Thoracic aorta (tissue), 2 donors: ENCODE measurements around the gene HLA-DQA1. TPM values are rescaled to one million over a fixed set of nuclear protein-coding genes. Genes with fewer than 3 reads are reported as not detected.
"Not testable (repeated sequence)": the region's sequence is repeated elsewhere in the genome, so short reads cannot be mapped to it uniquely, and the experiment has no call there.

Source experiments
- ATAC-seq: fragments of 150-250 bp; one replicate; pipeline ENCODE4 v1.8.0; 2017; ENCODE audit warnings: low read depth; ENCODE audit not compliant: insufficient number of reproducible peaks, low FRiP score
- DNase-seq: peaks from one replicate; pipeline ENCODE4 v3.0.0-alpha.2; 2020; ENCODE audit warnings: low spot score
- H3K27ac ChIP-seq, 2 donors: fragments of 200-600 bp; sonication (generic); 1 replicate in 1 of 2; 2 replicates in 1 of 2; pipeline ENCODE4 v1.5.1; 2016; ENCODE audit warnings: mild to moderate bottlenecking in 2 of 2, moderate library complexity in 2 of 2
- H3K27me3 ChIP-seq: fragments of 200-600 bp; sonication (generic); replicated peaks from 2 replicates; pipeline ENCODE4 v1.6.0; 2016; ENCODE audit warnings: mild to moderate bottlenecking; ENCODE audit not compliant: insufficient read depth
- H3K36me3 ChIP-seq: fragments of 200-600 bp; sonication (generic); one replicate; pipeline ENCODE4 v1.5.1; 2016
- H3K4me1 ChIP-seq, 2 donors: fragments of 200-600 bp; sonication (generic); 1 replicate in 1 of 2; 2 replicates in 1 of 2; pipeline versions ENCODE4 v1.5.1 to v1.6.0; 2016; ENCODE audit warnings: low read depth in 2 of 2, mild to moderate bottlenecking in 1 of 2; ENCODE audit not compliant: control insufficient read depth in 1 of 2
- H3K4me3 ChIP-seq: fragments of 200-600 bp; sonication (generic); 2 replicates; pipeline ENCODE4 v1.5.1; 2016; ENCODE audit warnings: mild to moderate bottlenecking
- H3K9me3 ChIP-seq: fragments of 200-600 bp; sonication (generic); 2 replicates; pipeline ENCODE4 v1.5.1; 2016
- total RNA-seq, 2 donors: library from RNA; depleted of rRNA; stranded (reverse); fragments of >200 nt; gene quantifications; one replicate each; pipeline versions ENCODE4 v1.1.0 to v1.2.3, GENCODE V29; 2016
- TF ChIP-seq, protein P1 (sequence below): fragments of 200-600 bp; sonication (generic); IDR thresholded peaks from one replicate; pipeline ENCODE4 v1.5.1; 2019; ENCODE audit warnings: antibody characterized with exemption

Gene HLA-DQA1
- total RNA-seq, 2 donors from 2014 or later: 4.5 to 24.4 TPM

DNA sequence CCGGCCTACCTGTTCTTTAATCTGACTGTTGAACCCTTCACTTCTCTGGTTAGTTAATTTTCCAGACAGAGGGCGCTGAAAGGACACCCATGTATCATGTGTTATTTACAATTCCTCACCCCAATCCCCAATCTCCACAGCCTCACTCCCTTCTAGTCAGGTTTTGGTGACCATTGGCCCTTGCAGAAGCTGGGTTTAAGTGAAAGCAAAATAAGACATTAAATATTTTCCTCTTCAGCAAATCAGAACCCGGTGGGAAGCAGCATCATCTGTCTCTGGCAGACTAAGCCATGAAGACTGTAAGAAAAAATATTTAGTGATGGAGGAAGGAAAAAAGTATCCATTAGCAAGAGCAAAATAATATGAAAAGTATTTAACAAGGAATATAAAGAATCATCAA lies 9.4 kb upstream of the HLA-DQA1 start:
- Histone ChIP-seq H3K9me3 (no peaks in the 10 kb centered on the region), H3K27ac (no peak overlapping the region), H3K4me1 (no peaks in the 10 kb centered on the region), H3K4me3 (no peak overlapping the region), H3K27me3 (no peaks in the 10 kb centered on the region), H3K36me3 (no peaks in the 10 kb centered on the region)
- TF ChIP-seq, protein P1, sequence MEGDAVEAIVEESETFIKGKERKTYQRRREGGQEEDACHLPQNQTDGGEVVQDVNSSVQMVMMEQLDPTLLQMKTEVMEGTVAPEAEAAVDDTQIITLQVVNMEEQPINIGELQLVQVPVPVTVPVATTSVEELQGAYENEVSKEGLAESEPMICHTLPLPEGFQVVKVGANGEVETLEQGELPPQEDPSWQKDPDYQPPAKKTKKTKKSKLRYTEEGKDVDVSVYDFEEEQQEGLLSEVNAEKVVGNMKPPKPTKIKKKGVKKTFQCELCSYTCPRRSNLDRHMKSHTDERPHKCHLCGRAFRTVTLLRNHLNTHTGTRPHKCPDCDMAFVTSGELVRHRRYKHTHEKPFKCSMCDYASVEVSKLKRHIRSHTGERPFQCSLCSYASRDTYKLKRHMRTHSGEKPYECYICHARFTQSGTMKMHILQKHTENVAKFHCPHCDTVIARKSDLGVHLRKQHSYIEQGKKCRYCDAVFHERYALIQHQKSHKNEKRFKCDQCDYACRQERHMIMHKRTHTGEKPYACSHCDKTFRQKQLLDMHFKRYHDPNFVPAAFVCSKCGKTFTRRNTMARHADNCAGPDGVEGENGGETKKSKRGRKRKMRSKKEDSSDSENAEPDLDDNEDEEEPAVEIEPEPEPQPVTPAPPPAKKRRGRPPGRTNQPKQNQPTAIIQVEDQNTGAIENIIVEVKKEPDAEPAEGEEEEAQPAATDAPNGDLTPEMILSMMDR: no peak
- DNase-seq (no peak), ATAC-seq (no peak)

DNA sequence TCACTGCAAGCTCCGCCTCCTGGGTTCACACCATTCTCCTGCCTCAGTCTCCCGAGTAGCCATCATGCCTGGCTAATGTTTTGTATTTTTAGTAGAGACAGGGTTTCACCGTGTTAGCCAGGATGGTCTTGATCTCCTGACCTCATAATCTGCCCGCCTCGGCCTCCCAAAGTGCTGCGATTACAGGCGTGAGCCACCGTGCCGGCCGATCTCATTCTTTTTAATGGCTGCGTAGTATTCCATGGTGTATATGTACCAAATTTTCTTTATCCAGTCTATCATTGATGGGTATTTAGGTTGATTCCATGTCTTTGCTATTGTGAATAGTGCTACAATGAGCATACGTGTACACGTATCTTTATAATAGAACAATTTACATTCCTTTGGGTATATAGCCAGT lies 7.4 kb upstream of the HLA-DQA1 start:
- H3K4me1 ChIP-seq, H3K9me3 ChIP-seq, H3K36me3 ChIP-seq, H3K4me3 ChIP-seq, DNase-seq, ATAC-seq, H3K27ac ChIP-seq, H3K27me3 ChIP-seq: not testable (repeated sequence)

DNA sequence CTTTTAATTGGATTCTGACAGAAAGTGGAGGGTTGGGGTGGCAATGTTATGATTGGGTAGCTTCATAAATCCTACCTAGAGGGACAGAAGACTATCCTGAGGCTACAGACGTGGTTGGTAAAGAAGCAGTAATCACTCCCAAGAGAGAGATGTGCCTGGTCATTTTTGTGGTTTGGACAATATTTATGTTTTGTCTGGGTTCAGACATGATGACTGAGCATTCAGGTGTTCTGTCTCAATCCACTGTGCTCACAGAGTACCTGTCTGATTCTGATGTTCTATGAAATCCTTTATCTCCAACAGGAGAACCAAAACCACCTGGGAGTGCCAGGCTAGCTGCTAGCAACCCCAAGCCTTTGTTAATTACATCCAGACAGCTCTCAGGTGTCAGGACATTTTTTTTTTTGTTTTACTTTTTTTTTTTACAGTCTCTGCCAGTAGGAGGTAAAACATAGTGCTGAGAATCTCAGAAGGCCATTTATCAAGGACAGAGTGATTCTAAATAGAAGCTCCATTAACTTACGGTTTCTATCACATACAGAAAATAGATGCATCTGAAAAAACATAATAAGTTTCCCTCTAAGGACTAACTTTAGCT lies 1.6 kb upstream of the HLA-DQA1 start:
- ATAC-seq (no peak), DNase-seq (no peak)
- Histone ChIP-seq H3K4me1 (no peaks in the 10 kb centered on the region), H3K36me3 (no peaks in the 10 kb centered on the region), H3K27me3 (no peaks in the 10 kb centered on the region), H3K4me3 (no peak overlapping the region), H3K27ac (no peak overlapping the region), H3K9me3 (no peaks in the 10 kb centered on the region)
- TF ChIP-seq, protein P1: no peak

DNA sequence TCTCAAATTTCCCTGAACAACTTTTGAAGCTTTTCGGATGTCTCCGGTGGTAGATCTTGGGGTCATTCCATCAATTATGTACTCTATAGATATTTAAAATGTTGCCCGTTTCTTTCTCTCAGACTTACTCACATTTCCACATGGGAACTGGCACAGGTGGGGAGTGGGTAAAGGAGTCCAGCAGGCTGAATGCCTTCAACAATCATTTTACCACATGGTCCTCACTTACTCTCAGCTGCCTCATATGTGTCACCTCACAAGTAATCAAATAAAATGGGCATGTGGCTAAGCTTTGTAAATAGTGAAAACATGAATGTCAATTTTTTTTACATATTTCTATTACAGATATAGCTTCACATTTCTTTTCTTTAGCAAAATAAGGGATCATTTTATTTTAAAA lies 677 bp downstream of the HLA-DQA1 start:
- Histone ChIP-seq H3K27ac (no peak overlapping the region), H3K4me3 (no peak overlapping the region), H3K9me3 (no peaks in the 10 kb centered on the region), H3K27me3 (no peaks in the 10 kb centered on the region), H3K4me1 (no peaks in the 10 kb centered on the region), H3K36me3 (no peaks in the 10 kb centered on the region)
- ATAC-seq: no peak
- DNase-seq: no peak
- TF ChIP-seq, protein P1: no peak

DNA sequence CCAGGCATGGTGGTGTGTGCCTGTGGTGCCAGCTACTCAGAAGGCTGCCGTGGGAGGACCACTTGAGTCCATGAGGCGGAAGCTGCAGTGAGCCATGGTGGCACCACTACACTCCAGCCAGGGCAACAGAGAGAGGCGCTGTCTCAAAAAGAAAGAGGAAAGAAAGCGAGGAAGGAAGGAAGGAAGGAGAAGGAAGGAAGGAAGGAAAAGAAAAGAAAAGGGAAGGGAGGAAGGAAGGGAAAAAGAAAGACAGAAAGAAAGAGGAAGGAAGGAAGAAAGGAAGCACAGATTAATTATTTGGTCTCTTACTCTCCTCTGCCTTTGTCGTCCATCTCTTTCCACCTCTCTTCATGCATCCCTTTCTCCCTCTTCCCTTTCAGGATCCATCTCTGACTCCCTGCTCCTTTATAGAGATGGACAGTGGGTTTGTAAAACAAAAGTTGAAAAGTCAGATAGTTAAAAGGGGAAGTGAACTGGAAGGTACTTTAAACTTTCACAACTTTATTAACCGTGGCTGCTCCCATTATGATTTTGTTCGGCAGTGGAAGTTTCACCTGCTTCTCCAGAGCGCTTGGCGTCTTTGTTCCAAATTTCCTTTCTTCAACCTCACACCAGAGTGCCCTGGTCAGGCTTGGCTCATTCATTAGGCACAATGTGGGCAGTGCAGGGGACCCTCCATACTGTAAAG lies 1.5 kb downstream of the HLA-DQA1 start:
- no peak for DNase-seq
- H3K27me3 ChIP-seq: no peaks in the 10 kb centered on the region
- H3K27ac ChIP-seq: no peak overlapping the region
- no peak overlapping the region for H3K4me3 ChIP-seq
- H3K36me3 ChIP-seq: no peaks in the 10 kb centered on the region
- ATAC-seq: no peak
- TF ChIP-seq, protein P1: no peak
- H3K9me3 ChIP-seq: no peaks in the 10 kb centered on the region
- no peaks in the 10 kb centered on the region for H3K4me1 ChIP-seq
